HG03469 (cell line): ENCODE measurements around the gene MAML2.
"Not testable (repeated sequence)": the region's sequence is repeated elsewhere in the genome, so short reads cannot be mapped to it uniquely, and the experiment has no call there.

Experiments
- ATAC-seq: cut with Tn5 transposase; IDR thresholded peaks from one replicate; pipeline ENCODE4 v1.9.1; 2021; ENCODE audit warnings: mild to moderate bottlenecking, moderate library complexity, moderate number of reproducible peaks; ENCODE audit not compliant: unreplicated experiment

The MAML2 gene

DNA sequence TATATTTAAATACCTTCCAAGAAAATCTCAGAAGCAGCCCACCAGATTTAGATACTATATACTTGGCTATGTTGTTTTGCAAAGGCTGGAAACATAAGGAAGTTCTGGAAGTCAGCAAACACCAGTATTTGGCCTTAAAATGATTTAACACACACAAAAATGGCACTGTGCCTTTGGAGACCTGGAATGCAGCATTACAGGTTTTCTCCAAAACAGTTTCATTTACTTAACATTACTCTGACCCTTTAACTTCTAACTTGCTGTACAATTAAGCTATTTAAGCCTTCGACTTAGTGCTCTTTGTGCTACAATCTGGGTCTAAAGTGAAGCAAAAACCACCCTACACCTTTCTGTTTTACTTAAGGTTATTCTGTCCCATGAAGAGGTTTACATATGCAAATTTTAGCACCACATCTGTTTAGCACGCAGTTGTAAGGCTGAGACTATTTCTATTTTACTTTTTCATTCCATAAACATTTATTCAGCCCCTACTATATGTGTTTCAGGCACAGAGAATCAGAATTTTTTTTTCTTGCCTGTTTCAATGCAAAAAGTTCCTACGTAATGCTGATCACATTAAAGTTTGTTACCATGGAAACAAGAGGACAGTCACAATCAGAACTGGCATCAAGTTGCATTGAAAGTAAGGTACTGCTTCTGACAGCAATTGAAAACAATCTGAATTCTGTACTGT is 70.3 kb downstream of the MAML2 start:
- no peak for ATAC-seq

- ATAC-seq, result no peak
Observed at GRCh38 chr11:96271777-96272176, 71.2 kb downstream of the MAML2 start.

GRCh38 chr11:96271352-96271751 is 71.6 kb downstream of the MAML2 start:
- ATAC-seq, result not testable (repeated sequence)

GRCh38 chr11:96268527-96268926 is 74.5 kb downstream of the MAML2 start:
- not testable (repeated sequence) for ATAC-seq

DNA sequence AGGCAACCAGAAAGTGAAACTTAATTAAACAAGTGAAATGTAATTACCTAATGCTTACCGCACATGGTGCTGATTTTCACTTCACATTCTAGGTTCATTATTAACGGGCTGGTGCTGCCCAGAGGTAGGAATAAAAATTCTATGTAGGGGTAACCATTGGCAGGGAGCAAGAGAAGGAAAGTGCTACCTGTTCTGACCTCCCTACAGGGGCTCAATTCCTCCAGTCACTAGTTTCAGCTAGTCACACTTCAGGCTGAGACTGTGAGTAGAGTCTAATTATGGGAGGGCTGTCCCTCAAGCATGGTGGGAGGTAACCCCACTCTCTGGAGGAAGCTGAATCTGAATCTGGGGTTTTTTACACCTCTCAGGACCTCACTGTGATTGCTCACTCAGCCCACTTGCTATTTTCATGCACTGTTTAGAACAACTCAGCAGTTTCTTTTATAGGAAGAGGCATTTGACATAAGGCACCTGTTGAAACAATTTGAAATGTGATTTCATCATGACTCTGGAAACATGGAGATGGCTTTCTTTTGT is 75.4 kb downstream of the MAML2 start:
- ATAC-seq, result peak; percentile 94

- ATAC-seq, result no peak
Observed at GRCh38 chr11:96267001-96267495, 75.9 kb downstream of the MAML2 start.

DNA sequence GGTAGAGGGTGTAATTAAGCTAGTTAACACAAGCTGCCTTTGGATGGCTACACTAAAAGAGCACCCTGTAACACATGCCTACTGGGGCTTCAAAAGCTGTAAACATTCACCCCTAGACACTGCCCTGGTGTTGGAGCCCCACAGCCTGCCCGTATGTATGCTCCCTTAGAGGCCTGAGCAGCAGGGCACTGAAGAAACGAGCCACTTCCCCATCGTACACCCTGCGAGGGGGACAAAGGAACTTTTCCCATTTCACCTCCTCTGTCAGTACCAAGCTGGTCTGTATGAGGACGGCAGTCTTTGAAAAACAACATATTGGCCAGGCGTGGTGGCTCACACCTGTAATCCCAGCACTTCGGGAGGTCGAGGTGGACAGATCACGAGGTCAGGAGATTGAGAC is 77.0 kb downstream of the MAML2 start:
- no peak for ATAC-seq

GRCh38 chr11:96265220-96265737 is 77.7 kb downstream of the MAML2 start:
- ATAC-seq, result no peak

GRCh38 chr11:96264364-96264763 is 78.6 kb downstream of the MAML2 start:
- no peak for ATAC-seq

DNA sequence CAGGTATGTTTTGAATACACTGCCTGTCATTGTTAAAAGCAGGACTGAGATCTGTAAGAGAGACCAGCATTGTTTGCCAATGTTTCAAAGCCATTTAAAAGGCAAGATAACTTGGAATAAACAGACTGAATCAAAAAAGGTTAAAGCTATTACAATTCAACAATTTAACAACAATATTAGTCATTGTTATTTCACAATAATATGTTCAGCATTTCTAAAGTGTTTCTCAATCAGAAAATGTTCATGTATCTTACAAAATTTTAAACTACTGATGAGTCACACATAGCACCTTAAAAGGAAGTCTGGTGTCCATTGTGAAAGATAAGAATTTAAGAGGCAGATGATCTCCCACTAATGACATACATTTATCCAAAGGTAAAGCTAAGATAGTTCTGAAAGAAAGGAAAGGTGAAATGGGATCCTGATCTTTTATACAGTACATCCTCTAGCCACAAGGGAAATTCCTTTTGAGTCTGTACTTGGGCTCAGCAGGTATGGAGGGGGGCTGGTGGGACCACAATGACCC is 79.7 kb downstream of the MAML2 start:
- ATAC-seq, result no peak

DNA sequence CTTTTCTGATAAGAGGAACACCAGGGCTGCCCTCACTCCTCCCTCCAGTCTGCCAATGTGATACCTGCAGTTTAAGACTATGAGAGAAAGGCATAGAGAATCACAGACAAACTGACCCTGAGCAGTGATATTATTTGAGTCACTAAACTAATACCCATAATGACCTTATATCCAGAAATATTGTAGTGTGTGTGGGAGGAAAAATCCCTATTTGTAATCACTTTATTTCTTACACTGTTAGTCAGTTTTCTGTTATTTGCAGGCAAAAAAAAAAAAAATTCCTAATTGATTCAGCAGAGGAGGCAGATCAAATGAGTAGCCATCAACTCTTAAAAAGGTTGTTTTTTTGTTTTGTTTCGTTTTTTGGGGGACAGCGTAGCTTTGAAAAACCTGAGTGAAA is 82.5 kb downstream of the MAML2 start:
- ATAC-seq, result no peak

DNA sequence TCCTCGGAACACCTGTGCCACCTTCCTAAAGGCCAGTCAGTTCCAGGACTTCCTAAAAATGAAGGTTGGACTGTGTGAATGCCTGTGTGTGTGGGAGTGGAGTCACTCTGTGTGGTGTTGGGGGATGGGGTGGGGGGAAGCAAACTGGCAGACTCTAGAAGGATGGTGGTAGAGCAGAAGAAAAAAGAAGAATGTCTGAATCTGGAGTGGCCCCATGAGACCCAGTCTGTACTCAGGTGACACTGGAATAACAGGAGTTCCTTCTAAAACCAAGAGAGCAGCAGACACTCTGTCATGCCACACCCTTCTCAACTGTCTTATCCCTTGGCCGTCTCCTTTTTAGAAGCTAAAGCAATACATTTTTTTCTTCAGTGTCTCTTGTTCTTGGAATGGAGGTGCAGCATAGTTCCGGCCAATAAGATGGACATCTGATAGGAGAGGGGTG is 82.9 kb downstream of the MAML2 start:
- no peak for ATAC-seq

- ATAC-seq, result no peak
Observed at GRCh38 chr11:96259134-96259830, 83.7 kb downstream of the MAML2 start.

DNA sequence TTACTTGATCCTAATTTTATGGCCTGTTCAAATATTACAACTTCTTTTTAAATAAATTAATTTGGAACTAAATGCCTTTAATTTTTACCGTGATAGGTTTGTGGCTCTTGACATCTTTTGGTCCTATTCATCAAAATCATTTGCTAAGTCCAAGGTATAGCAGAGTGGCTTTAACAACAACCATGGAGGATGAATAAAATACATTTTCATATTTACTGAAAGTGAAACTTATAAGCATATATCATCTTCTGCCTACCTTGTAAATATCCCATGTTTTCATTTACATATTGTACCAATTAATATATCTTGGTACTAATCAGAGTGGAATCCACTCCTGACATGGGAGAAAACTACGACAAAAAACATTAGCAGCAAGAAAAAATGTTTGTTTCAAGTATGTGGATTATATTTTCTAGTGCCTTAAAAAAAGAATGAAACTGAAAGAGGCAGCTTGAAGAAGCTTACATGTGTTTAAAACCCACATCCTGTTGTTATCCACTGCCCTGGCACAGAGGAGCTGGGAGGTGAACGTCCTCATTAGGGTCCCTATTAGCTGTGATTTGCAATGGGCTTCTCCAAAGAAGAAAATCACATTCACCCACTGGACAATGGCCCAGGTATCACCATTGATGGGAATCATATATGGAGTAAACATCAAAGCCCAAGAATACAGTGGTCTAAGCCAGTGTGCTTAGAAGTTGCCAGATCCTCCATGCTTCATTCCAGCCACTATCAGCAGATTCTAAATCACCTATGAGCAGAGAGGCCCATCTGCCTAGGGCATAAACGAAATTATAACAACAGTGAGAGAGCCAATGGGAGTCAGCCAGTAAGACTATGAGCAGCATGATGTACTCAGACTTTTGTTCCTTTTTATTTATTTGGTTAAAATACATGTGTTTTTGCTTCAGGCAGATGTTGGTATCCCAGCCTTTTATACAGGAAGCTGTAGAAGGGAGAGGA is 84.7 kb downstream of the MAML2 start:
- ATAC-seq, result peak; percentile 64

- ATAC-seq, result no peak
Observed at GRCh38 chr11:96257036-96257435, 86.0 kb downstream of the MAML2 start.

- no peak for ATAC-seq
Observed at GRCh38 chr11:96256215-96257011, 86.6 kb downstream of the MAML2 start.

DNA sequence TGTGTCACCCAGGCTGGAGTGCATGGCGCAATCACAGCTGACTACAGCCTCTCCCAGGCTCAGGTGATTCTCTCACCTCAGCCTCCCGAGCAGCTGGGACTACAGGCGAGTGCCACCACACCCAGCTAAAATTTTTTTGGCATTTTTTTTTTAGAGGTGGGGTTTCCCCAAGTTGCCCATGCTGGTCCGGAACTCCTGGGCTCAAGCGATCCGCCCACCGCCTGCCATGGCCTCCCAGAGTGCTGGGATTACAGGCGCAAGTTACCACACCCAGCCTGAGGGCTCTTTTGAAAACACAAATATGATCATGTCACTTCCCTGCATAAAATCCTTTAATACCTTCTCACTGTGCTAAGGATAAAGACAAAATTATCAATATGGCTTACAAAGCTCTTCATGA is 88.1 kb downstream of the MAML2 start:
- no peak for ATAC-seq

DNA sequence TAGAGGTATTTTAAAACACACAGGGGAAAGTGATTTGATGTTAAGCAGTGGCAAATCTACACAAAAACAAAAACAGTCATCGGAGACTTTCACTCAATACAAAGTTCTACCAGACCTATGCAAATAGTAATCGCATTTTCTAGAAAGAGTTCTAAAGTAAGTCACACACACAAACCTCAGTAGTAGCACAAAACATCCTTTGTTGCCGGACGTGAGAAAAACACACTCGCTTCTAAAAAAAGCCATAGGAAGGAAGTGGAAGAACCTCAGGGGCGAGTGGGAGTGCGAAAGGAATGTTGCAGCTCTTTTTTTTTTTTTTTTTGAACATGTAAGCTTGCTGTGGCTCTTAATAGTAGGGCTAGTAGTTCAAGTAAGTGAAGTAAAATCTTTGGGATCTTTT is 88.9 kb downstream of the MAML2 start:
- peak; percentile 36 for ATAC-seq

DNA sequence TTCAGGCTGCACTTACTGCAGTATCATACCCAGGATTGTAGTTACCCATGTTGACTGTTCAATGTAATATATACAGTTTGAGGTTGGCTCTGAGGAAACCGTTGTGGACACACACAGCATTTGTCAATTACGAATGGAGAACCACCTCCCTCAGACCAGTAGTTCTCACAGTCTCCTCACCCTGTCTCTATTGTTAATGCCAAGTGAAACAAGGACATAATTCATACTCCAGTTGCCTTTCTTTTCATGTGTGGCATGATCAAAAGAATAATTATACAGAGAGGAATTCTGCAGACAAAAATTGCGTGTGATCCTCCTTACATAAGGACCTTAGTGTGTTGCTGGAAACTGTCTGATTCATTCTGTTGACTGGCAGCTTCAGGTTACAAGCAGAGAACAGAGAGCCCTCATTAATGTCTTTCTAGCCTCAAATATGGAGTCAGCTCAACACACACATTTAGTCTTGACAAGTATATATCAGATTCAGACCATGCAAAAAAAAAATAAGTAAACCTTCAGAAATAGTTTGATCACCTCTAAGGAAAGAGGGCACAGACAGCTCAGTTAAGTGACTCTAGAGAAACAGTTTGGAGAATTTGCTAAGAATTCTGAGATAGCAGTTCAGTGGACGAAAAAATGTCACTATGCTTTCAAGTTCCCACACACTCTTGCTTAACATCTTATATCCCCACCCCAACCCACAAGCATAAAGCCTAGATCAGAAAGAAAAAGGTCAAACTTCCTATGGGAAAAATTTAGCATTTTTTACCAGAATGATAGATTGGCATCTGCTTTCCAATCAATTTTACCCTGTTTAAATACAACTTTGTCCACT is 96.1 kb downstream of the MAML2 start:
- ATAC-seq, result no peak
